Testis (tissue), 2 donors: ENCODE results near the gene GCG.

ENCODE experiments used
- CTCF ChIP-seq, 3 experiments: fragments of 450-650 bp in 2 of 3; fragments of 200-600 bp in 1 of 3; sonication (generic) in 1 of 3; IDR thresholded peaks; one replicate each; pipeline ENCODE4 v1.5.1; 2016 to 2019; ENCODE audit warnings: antibody characterized with exemption in 3 of 3, mild to moderate bottlenecking in 2 of 3, moderate library complexity in 1 of 3
- POLR2A ChIP-seq: fragments of 450-650 bp; IDR thresholded peaks from one replicate; pipeline ENCODE4 v1.6.1; 2017; ENCODE audit warnings: antibody characterized with exemption, mild to moderate bottlenecking, moderate library complexity

- TF ChIP-seq CTCF (IDR thresholded peaks at IDR 0.05), result no peak
- TF ChIP-seq POLR2A, result no peak
These were observed 30.3 kb upstream of the GCG start for GRCh38 chr2:162182395-162182794.
